CD14-positive monocyte (primary cell): Measurements from ENCODE around the gene EDNRA. TPM values are rescaled to one million over a fixed set of nuclear protein-coding genes. Genes with fewer than 3 reads are reported as not detected.

Experiments used
- DNase-seq, 3 donors: peaks; one replicate each; pipeline ENCODE4 v3.0.0-alpha.2; 2011 to 2022
- H2AFZ ChIP-seq: 2 replicates; pipeline ENCODE4 v1.6.0; 2012; ENCODE audit warnings: mild to moderate bottlenecking, low read depth, low read length, inconsistent platforms; ENCODE audit not compliant: insufficient read depth, poor library complexity, severe bottlenecking
- H3K27ac ChIP-seq, 2 donors: 1 replicate in 1 of 2; 2 replicates in 1 of 2; pipeline ENCODE4 v1.5.1; 2012 to 2013; ENCODE audit warnings: low read length in 2 of 2, control low read depth in 1 of 2, inconsistent platforms in 1 of 2, low read depth in 1 of 2, mild to moderate bottlenecking in 1 of 2
- H3K27me3 ChIP-seq, 2 donors: one replicate each; pipeline versions ENCODE4 v1.6.0 to v1.6.1; 2011 to 2013; ENCODE audit warnings: low read length in 2 of 2; ENCODE audit not compliant: control insufficient read depth in 2 of 2, insufficient read depth in 2 of 2
- H3K36me3 ChIP-seq, 2 donors: replicated peaks in 1 of 2; 1 replicate in 1 of 2; 2 replicates in 1 of 2; pipeline versions ENCODE4 v1.5.1 to v1.6.1; 2012 to 2013; ENCODE audit warnings: low read length in 2 of 2, control low read depth in 1 of 2, inconsistent platforms in 1 of 2, mild to moderate bottlenecking in 1 of 2; ENCODE audit not compliant: insufficient read depth in 2 of 2, control insufficient read depth in 1 of 2
- H3K4me1 ChIP-seq, 2 donors: 1 replicate in 1 of 2; 2 replicates in 1 of 2; pipeline versions ENCODE4 v1.5.1 to v1.6.1; 2012 to 2013; ENCODE audit warnings: low read length in 2 of 2, control low read depth in 1 of 2, inconsistent platforms in 1 of 2, mild to moderate bottlenecking in 1 of 2, moderate library complexity in 1 of 2; ENCODE audit not compliant: insufficient read depth in 2 of 2, control insufficient read depth in 1 of 2
- H3K4me2 ChIP-seq: replicated peaks from 2 replicates; pipeline ENCODE3; 2012; ENCODE audit warnings: low read length, moderate library complexity, mild to moderate bottlenecking; ENCODE audit not compliant: poor library complexity, severe bottlenecking; ENCODE audit errors: extremely low read depth
- H3K4me3 ChIP-seq, 3 experiments: fragments of 200-600 bp in 1 of 3; sonication (generic) in 1 of 3; replicated peaks in 1 of 3; 1 replicate in 2 of 3; 2 replicates in 1 of 3; pipeline ENCODE4 v1.5.1; 2011 to 2013; ENCODE audit warnings: low read length in 3 of 3, mild to moderate bottlenecking in 3 of 3, control low read depth in 2 of 3, low read depth in 2 of 3, inconsistent platforms in 1 of 3, moderate library complexity in 1 of 3
- H3K79me2 ChIP-seq: 2 replicates; pipeline ENCODE4 v1.6.0; 2012; ENCODE audit warnings: mild to moderate bottlenecking, control low read depth, inconsistent platforms, low read length, moderate library complexity; ENCODE audit not compliant: insufficient read depth
- H3K9ac ChIP-seq: 2 replicates; pipeline ENCODE4 v1.6.0; 2017; ENCODE audit warnings: low read length, mild to moderate bottlenecking; ENCODE audit not compliant: insufficient read depth, poor library complexity, severe bottlenecking
- H3K9me3 ChIP-seq, 2 donors: replicated peaks in 1 of 2; 1 replicate in 1 of 2; 2 replicates in 1 of 2; pipeline versions ENCODE4 v1.5.1 to v1.6.1; 2012 to 2013; ENCODE audit warnings: low read length in 2 of 2, control low read depth in 1 of 2; ENCODE audit not compliant: control insufficient read depth in 1 of 2, insufficient read depth in 1 of 2
- H4K20me1 ChIP-seq: 2 replicates; pipeline ENCODE4 v1.6.0; 2012; ENCODE audit warnings: mild to moderate bottlenecking, low read length, control low read depth, moderate library complexity; ENCODE audit not compliant: insufficient read depth
- H3K27ac Mint-ChIP-seq, 7 donors: one replicate each; pipeline ENCODE4 v1.8.0; 2020; ENCODE audit warnings: mild to moderate bottlenecking in 7 of 7, mixed read lengths in 7 of 7, moderate library complexity in 6 of 7, inconsistent platforms in 2 of 7
- H3K27me3 Mint-ChIP-seq, 3 donors: one replicate each; pipeline ENCODE4 v1.8.0; 2021 to 2022; ENCODE audit warnings: low read depth in 3 of 3, mild to moderate bottlenecking in 3 of 3, mixed read lengths in 3 of 3, moderate library complexity in 3 of 3, inconsistent platforms in 1 of 3
- H3K36me3 Mint-ChIP-seq, 2 donors: one replicate each; pipeline ENCODE4 v1.8.0; 2020; ENCODE audit warnings: mixed read lengths in 2 of 2, inconsistent platforms in 1 of 2, mild to moderate bottlenecking in 1 of 2
- H3K4me1 Mint-ChIP-seq: one replicate; pipeline ENCODE4 v1.8.0; 2020; ENCODE audit warnings: mild to moderate bottlenecking, mixed read lengths
- H3K4me3 Mint-ChIP-seq, 2 donors: one replicate each; pipeline ENCODE4 v1.8.0; 2020; ENCODE audit warnings: mild to moderate bottlenecking in 2 of 2, mixed read lengths in 2 of 2, moderate library complexity in 1 of 2
- H3K9me3 Mint-ChIP-seq, 7 donors: one replicate each; pipeline ENCODE4 v1.8.0; 2020 to 2022; ENCODE audit warnings: mixed read lengths in 7 of 7, mild to moderate bottlenecking in 6 of 7, moderate library complexity in 6 of 7, inconsistent platforms in 2 of 7
- CTCF ChIP-seq: fragments of 200-600 bp; IDR thresholded peaks from one replicate; pipeline ENCODE4 v1.8.0; 2022; ENCODE audit warnings: antibody characterized with exemption, mild to moderate bottlenecking
- WGBS: methylation state at CpG from one replicate; pipeline ENCODE4 v1.1.5; 2013; ENCODE audit warnings: missing lambda C conversion rate; ENCODE audit not compliant: insufficient coverage; 5-methylcytosine and 5-hydroxymethylcytosine counted together
- intact Hi-C, 2 donors: fragments of 100-400 bp; cut with micrococcal nuclease; formaldehyde crosslinking; loops; one replicate each; pipeline versions ENCODE4 v1.15.0 to v1.15.1; 2023
- polyA plus RNA-seq, 3 donors: library from polyadenylated mRNA; depleted of rRNA in 1 of 3; unstranded in 2 of 3; stranded (reverse) in 1 of 3; fragments of 300-500 nt in 2 of 3; fragments of >200 nt in 1 of 3; fragmentation: Illumina TruSeq in 2 of 3; gene quantifications; 1 replicate in 2 of 3; 2 replicates in 1 of 3; pipeline ENCODE4 v1.2.3, GENCODE V29; 2012 to 2021

The EDNRA gene
- polyA plus RNA-seq, 3 donors: not detected

GRCh38 chr4:147453561-147454141 is 27.2 kb upstream of the EDNRA start:
- H3K4me2 ChIP-seq: no peak overlapping the region
- H3K4me3 Mint-ChIP-seq: no peak overlapping the region
- no peaks in the 10 kb centered on the region for H3K4me1 Mint-ChIP-seq

GRCh38 chr4:147456706-147457105 is 24.2 kb upstream of the EDNRA start:
- Mint-ChIP-seq H3K4me1 (no peaks in the 10 kb centered on the region), H3K27me3 (no peaks in the 10 kb centered on the region), H3K27ac (no peak overlapping the region), H3K36me3 (no peaks in the 10 kb centered on the region), H3K9me3 (peaks cover 0 to 2% (median 0%) of the 10 kb centered on the region in 7 donors), H3K4me3 (no peak overlapping the region)
- intact Hi-C loops: no loop called here
- no peak for TF ChIP-seq CTCF
- 78% methylated on average over 5 of the region's 5 CpGs for WGBS
- H3K4me3 ChIP-seq: no peak overlapping the region
- H3K4me2 ChIP-seq: no peak overlapping the region
- H3K36me3 ChIP-seq: no peaks in the 10 kb centered on the region
- H3K27ac ChIP-seq: no peak overlapping the region
- no peaks in the 10 kb centered on the region for H3K9me3 ChIP-seq
- no peak overlapping the region for H2AFZ ChIP-seq
- H4K20me1 ChIP-seq: no peaks in the 10 kb centered on the region
- H3K9ac ChIP-seq: no peak overlapping the region
- H3K79me2 ChIP-seq: no peaks in the 10 kb centered on the region
- H3K4me1 ChIP-seq: no peaks in the 10 kb centered on the region
- DNase-seq: no peak
- no peaks in the 10 kb centered on the region for H3K27me3 ChIP-seq

More at GRCh38 chr4:147453561-147454141, 27.2 kb upstream of the EDNRA start:
- no peaks in the 10 kb centered on the region for H3K9me3 ChIP-seq
- intact Hi-C loops: no loop called here
- no peaks in the 10 kb centered on the region for H3K27me3 Mint-ChIP-seq
- TF ChIP-seq CTCF: no peak
- DNase-seq: no peak
- H3K9ac ChIP-seq: no peak overlapping the region
- no peak overlapping the region for H3K27ac ChIP-seq
- H3K27me3 ChIP-seq: no peaks in the 10 kb centered on the region
- no peaks in the 10 kb centered on the region for H4K20me1 ChIP-seq
- 33% methylated on average over 1 of the region's 2 CpGs for WGBS
- H3K27ac Mint-ChIP-seq: no peak overlapping the region
- no peaks in the 10 kb centered on the region for H3K79me2 ChIP-seq
- no peaks in the 10 kb centered on the region for H3K36me3 ChIP-seq
- H3K4me3 ChIP-seq: no peak overlapping the region
- H2AFZ ChIP-seq: no peak overlapping the region
- peaks cover 0 to 2% (median 0%) of the 10 kb centered on the region in 7 donors for H3K9me3 Mint-ChIP-seq
- H3K4me1 ChIP-seq: no peaks in the 10 kb centered on the region
- H3K36me3 Mint-ChIP-seq: no peaks in the 10 kb centered on the region
